ENCODE results near the gene FUT2. TPM values are rescaled to one million over a fixed set of nuclear protein-coding genes. Genes with fewer than 3 reads are reported as not detected.

The FUT2 gene
- total RNA-seq, 1 donor from 2014 or later = not detected

- no peak for DNase-seq
These were observed 56.2 kb downstream of the FUT2 start for GRCh38 chr19:48751845-48752495.

GRCh38 chr19:48752496-48753365, 57.0 kb downstream of the FUT2 start, which contains the start of gene FUT1:
Gene FUT1, minus strand, starts transcription at chr19:48752641. Its CDS starts 1,360 bp downstream, at chr19:48751281.
- DNase-seq = no peak

DNA sequence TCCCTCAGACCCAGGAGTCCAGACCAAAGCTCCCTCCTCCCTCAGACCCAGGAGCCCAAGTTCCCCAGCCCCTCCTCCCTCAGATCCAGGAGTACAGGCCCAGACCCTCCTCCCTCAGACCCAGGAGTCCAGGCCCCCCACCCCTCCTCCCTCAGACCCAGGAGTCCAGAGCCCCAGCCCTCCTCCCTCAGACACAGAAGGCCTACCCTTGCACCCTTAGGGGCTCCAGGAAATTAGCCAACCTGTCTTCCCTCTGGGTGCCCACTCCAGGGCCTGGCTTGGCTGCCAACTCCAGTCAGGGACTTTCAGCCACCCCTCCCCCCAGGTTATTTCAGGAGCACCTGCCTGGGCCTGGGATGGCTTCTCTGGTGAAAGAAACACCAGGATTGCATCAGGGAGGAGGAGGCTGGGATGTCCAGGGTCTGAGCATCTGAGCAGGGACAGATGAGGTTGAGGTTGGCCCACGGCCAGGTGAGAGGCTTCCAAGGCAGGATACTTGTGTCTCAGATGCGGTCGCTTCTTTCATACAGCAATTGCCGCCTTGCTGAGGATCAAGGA, 59.4 kb downstream of the FUT2 start, which contains the start of gene FGF21:
FGF21 (plus strand) TSS at position 441 of the 558 bp plus-strand sequence. CDS start 713 bp downstream, outside the sequence.
- DNase-seq = no peak

Other genes with a start within 250 kb of the FUT2 start
- gene GRWD1, start 250.0 kb upstream of the FUT2 start, total RNA-seq = 9.7 TPM
- 0.47 TPM for gene KCNJ14, start 240.4 kb upstream of the FUT2 start, total RNA-seq
- 71.0 TPM for gene CYTH2, start 226.6 kb upstream of the FUT2 start, total RNA-seq
- gene LMTK3, start 184.1 kb upstream of the FUT2 start, total RNA-seq = 9.5 TPM
- gene SULT2B1, start 143.8 kb upstream of the FUT2 start, total RNA-seq = not detected
- gene SPACA4, start 89.2 kb upstream of the FUT2 start, total RNA-seq = not detected
- gene FAM83E, start 80.9 kb upstream of the FUT2 start, total RNA-seq = 0.47 TPM
- gene RPL18, start 76.8 kb upstream of the FUT2 start, total RNA-seq = 1,447 TPM
- 7.2 TPM for gene SPHK2, start 76.5 kb upstream of the FUT2 start, total RNA-seq
- 4.8 TPM for gene DBP, start 58.6 kb upstream of the FUT2 start, total RNA-seq
- gene CA11, start 49.8 kb upstream of the FUT2 start, total RNA-seq = 9.8 TPM
- gene NTN5, start 23.0 kb upstream of the FUT2 start, total RNA-seq = not detected
- 0.62 TPM for gene MAMSTR, start 23.8 kb downstream of the FUT2 start, total RNA-seq
- 3.3 TPM for gene RASIP1, start 44.6 kb downstream of the FUT2 start, total RNA-seq
- gene IZUMO1, start 50.9 kb downstream of the FUT2 start, total RNA-seq = 0.16 TPM
- gene FUT1, start 56.7 kb downstream of the FUT2 start, total RNA-seq = 0.47 TPM
- not detected for gene FGF21, start 59.6 kb downstream of the FUT2 start, total RNA-seq
- 12.5 TPM for gene BCAT2, start 115.1 kb downstream of the FUT2 start, total RNA-seq
- 2.5 TPM for gene HSD17B14, start 140.5 kb downstream of the FUT2 start, total RNA-seq
- 0.31 TPM for gene PLEKHA4, start 172.6 kb downstream of the FUT2 start, total RNA-seq
- gene PPP1R15A, start 176.4 kb downstream of the FUT2 start, total RNA-seq = 24.6 TPM
- not detected for gene TULP2, start 202.8 kb downstream of the FUT2 start, total RNA-seq
- gene NUCB1, start 204.3 kb downstream of the FUT2 start, total RNA-seq = 42.6 TPM
- not detected for gene DHDH, start 237.7 kb downstream of the FUT2 start, total RNA-seq